Fibroblast of skin of right quadriceps (primary cell): ENCODE data around the gene IPCEF1.

ENCODE experiments used
- DNase-seq: peaks from one replicate; pipeline ENCODE4 v3.0.0-alpha.2; 2013

Gene IPCEF1

DNA sequence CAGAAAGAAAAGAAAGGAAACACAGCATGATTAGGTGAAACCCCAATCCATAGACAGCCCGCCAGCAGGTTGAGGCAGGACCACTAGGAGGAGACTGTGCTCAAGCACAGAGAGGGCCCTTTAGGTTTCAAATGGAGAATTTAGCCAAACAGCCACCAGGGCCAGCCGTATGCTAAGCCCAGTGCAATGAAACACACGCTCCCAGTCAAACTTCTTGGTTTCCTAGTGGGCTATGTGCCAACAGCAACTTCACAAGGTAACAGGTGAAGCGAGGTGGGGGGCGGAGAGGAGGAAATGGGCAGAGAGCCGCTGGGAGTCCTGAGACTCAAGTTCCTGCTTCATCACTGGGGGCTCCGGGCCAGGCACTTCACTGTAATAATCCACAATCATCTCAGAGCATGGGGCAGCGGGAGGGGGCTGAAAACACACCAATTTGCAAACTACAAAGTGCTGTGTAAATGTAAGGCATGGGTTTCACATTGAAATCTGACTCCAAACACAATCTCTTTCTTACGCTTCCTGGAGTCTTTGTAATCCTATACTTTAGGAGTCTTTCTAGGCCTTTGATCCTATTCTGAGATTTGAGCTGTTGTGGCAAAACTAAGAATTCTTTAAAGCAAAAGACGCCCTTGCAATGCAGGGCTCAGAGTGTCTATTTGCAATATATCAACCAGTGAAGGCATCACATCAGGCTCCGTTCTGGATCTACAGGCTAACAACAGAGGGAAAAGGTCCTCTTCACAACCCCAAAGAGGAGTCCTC lies 200.3 kb downstream of the IPCEF1 start:
- DNase-seq = peak; percentile 48

DNA sequence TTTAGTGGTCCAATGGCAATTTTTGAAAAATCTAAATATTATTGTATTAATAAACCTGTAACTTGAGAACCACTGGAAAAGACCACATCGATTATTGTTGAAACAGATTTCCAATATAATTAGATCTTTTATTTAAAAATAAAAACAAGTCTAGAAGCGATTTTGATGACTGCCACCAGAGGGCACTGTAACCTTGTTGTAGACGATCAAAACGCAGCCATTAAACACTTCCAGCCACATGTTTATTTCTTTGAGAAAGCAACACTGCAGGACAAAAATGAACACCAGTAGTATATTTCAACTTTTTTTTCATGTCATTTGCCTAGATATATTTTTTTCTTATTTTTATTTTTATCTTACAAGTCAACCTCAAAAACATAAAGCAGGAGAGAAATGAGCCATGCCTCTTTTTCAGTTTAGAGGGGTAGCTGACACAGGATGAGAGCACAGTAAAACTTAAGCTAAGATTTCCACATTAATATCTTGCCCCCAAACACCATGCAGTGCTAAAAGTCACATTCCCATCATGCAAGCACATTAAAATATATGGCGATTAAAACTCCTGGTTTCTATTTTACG lies 202.1 kb downstream of the IPCEF1 start:
- peak; percentile 64 for DNase-seq

- DNase-seq = no peak
Observed at GRCh38 chr6:154143753-154144152, 212.8 kb downstream of the IPCEF1 start.

GRCh38 chr6:154140743-154141142 lies 215.9 kb downstream of the IPCEF1 start:
- DNase-seq = no peak

DNA sequence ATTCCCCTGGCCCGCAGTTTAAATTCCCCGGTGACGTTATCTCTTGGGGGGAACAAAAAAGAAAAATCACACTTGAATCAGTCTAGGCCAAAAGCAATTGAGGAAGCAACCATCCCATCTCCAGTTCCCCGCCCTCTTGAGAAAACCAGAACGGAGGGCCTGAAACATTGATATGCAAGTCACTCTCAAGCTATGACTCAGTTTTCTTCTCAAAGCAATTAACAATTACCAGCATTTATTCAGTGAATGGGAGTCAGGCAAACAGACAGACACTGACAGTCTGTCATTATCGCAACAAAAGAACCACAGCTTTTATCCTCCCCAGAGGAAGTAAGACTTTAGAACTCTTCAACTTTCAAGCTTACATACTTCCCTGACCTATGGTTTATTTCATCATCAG lies 216.7 kb downstream of the IPCEF1 start:
- DNase-seq = no peak

DNA sequence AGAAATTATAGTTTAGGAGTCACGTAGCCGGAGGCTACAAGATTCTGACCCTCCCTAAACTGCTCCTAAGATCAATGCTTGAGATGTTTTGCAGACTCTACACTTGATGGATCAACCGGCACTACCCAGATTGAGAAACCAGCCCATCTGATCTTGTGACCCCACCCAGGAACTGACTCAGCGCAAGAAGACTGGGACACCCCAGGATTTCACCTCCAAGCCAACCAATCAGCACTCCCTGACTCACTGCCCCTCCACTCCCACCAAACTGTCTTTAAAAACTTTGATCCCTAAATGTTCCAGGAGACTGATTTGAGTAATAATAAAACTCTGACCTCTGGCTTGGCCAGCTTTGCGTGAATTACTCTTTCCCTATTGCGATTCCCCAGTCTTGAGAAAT lies 217.8 kb downstream of the IPCEF1 start:
- DNase-seq = no peak

DNA sequence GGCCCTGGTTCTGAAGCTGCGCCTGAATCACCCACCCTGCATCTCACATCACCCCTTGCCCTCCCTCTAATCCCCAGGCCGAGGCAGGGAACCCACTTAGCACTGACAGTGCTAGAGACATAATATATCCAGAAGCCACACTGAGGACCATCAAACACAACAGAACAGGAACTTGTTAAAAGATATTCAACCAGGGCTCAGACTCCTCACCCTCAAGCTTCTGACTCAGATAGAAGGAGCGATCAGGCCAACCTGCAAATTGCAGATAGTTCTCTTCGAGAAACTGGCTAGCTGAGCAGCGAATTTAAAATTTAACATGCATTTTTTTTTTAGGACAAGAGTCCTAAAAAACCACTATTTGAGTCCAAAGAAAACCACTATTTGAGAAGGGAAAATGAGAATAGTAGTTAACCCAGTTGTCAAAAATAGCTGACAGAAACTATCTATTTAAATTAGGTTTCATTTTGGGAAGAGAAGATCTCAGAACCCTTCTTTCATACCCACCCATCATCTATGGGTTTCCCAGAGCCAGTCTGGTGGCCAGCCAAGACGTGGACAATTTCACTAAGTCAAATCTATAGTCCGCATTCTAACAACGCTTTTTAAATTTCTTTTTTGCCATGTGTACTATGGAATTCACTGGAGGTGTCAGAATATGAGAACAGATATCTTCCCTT lies 222.0 kb downstream of the IPCEF1 start:
- no peak for DNase-seq

DNA sequence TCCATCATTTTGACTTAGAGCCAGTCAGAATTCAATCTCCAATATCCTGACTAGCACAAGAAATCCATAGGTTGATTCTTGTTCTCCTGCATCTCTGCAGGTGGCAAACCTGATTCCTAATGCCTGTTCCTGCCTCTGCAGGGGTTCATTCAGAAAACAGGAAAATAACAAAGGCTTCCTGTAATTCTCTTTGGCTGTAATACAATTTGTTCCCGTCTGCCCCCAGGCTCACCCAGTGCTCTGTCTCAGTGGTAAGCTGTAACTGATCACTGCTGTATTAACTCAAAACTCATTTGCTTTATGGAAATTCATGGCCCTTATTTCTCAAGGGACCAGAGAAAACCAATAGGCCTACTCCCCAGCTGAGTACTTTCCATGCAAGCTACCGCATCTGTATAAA lies 228.9 kb downstream of the IPCEF1 start:
- no peak for DNase-seq

DNA sequence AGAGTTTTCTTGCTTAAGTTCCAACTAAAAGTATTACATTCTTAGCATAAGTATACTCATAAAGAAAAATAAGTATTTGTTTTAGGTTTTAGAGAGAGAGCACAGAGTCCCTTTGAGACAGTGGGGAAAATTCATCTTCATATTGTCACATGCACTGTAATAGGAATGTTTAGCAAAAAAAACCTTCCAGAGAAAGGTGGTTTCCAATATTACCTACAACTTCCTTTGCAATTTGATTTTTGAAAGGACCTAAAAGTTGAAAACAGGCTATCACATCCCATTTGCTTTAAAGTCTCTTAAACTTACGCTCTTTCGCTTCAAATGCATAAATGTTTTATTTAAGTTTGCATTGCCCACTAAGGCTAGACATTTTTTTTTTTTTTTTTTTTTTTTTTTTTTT lies 231.2 kb downstream of the IPCEF1 start:
- DNase-seq = no peak

GRCh38 chr6:154123155-154123956 lies 233.2 kb downstream of the IPCEF1 start:
- no peak for DNase-seq

DNA sequence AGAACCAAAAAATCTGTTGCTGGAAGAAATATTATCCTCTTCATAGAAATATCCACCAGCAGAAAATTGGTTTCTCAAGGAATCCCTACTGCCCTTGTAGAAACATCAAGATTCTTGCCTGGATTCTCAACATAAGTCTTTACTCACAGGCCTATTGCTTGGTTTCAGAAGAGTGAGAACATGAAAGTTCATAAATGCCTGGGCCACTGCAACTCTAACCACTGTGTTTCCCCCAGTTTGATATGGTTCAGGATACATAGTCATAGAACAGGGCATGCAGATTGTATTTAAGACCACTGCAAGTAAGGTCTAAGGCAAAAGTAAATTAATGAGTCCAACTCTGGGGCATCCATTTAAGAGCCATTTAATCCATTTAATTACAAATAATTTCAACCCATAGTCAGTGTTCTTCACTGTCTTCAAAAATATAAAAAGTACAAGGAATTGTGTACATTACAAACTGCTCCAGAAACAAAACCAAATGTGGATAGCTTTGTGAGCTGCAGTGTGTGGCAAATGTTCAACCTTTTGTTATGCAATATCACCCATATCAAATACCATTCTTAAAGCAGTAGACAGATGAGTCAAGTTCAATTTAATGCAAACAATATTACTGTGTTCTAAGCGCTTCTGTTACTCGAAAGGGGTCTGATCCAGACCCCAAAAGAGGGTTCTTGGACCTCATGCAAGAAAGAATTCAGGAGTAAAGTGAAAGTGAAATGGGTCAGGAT lies 234.2 kb downstream of the IPCEF1 start:
- no peak for DNase-seq

DNA sequence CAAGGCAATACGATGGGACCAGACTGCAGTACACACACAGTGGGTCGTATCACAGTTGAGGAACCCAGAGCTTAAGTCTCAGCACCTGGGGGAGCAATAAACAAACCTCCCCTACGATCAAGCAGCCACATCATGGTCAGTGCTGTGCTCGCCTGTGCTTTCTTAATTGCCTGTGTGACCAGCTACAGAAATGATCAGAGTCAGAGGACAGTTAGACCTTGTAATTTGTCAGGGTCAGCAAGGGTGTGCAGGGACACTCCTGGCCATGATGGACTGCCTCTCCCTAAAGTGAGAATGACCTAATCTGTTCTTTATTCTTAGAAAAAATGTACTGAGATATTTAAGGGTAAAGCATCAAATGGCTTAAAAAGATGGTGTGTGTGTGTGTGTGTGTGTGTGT lies 239.1 kb downstream of the IPCEF1 start:
- no peak for DNase-seq

DNA sequence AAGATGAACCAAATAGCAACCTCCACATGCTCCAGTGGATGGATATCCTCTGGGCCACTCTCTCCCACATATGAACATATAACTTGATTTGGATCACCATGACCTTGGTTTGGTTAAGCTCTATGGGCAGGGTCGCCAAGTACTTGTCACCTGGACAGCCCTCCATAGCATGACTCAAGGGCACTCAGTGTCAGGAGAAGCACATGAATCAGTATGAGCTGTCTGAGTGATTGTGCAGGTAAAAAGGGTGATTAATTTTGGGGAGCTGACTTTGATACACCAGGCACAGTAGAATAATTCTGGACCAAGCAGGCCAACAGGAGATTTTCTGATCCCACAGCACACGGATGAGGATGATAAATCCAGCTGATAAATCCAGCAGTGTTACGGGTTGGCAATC lies 243.2 kb downstream of the IPCEF1 start:
- DNase-seq = no peak

GRCh38 chr6:154112181-154112809 lies 244.3 kb downstream of the IPCEF1 start:
- peak; percentile 11 for DNase-seq

- DNase-seq = peak; percentile 9
Observed at GRCh38 chr6:154111025-154111424, 245.6 kb downstream of the IPCEF1 start.

- DNase-seq = no peak
Observed at GRCh38 chr6:154106251-154106650, 250.4 kb downstream of the IPCEF1 start.
